Skeletal muscle tissue (tissue), 4 donors: ENCODE data around the gene KRT1. TPM values are rescaled to one million over a fixed set of nuclear protein-coding genes. Genes with fewer than 3 reads are reported as not detected.

Source experiments
- H3K27ac ChIP-seq: one replicate; pipeline ENCODE4 v1.7.0; 2013; ENCODE audit warnings: mild to moderate bottlenecking, low read depth, low read length, inconsistent platforms
- H3K27me3 ChIP-seq, 3 donors: one replicate each; pipeline ENCODE4 v1.7.0; 2013; ENCODE audit warnings: low read length in 3 of 3; ENCODE audit not compliant: control insufficient read depth in 3 of 3, insufficient read depth in 3 of 3
- H3K36me3 ChIP-seq, 3 donors: one replicate each; pipeline ENCODE4 v1.7.0; 2013; ENCODE audit warnings: low read length in 3 of 3; ENCODE audit not compliant: control insufficient read depth in 3 of 3, insufficient read depth in 3 of 3
- H3K4me1 ChIP-seq, 3 donors: one replicate each; pipeline ENCODE4 v1.7.0; 2013; ENCODE audit warnings: low read length in 3 of 3, mild to moderate bottlenecking in 3 of 3; ENCODE audit not compliant: control insufficient read depth in 3 of 3, insufficient read depth in 3 of 3
- H3K4me3 ChIP-seq, 3 donors: one replicate each; pipeline ENCODE4 v1.7.0; 2013; ENCODE audit warnings: low read length in 3 of 3
- H3K9ac ChIP-seq, 3 donors: one replicate each; pipeline ENCODE4 v1.7.0; 2013; ENCODE audit warnings: low read length in 3 of 3, mild to moderate bottlenecking in 3 of 3, moderate library complexity in 2 of 3, low read depth in 1 of 3
- H3K9me3 ChIP-seq, 3 donors: one replicate each; pipeline ENCODE4 v1.7.0; 2013; ENCODE audit warnings: low read length in 3 of 3; ENCODE audit not compliant: control insufficient read depth in 3 of 3
- total RNA-seq: library from RNA; depleted of rRNA; stranded (reverse); fragments of >200 nt; gene quantifications from one replicate; pipeline ENCODE4 v1.2.3, GENCODE V29; 2014
- donor health status: Osteomylitis.

The KRT1 gene
- total RNA-seq, 1 donor from 2014 or later, result 2.1 TPM

- Histone ChIP-seq H3K4me1 (peaks cover 0 to 4% (median 3%) of the 10 kb centered on the region in 3 donors), H3K36me3 (no peaks in the 10 kb centered on the region), H3K9ac (no peak overlapping the region), H3K27ac (no peak overlapping the region), H3K4me3 (no peak overlapping the region), H3K9me3 (no peaks in the 10 kb centered on the region), H3K27me3 (peaks cover 5 to 15% (median 6%) of the 10 kb centered on the region in 3 donors)
These were observed 34.2 kb downstream of the KRT1 start for GRCh38 chr12:52645982-52646381.

GRCh38 chr12:52645120-52645761, 35.0 kb downstream of the KRT1 start:
- H3K27ac ChIP-seq, result no peak overlapping the region

GRCh38 chr12:52644078-52644415, 36.2 kb downstream of the KRT1 start:
- Histone ChIP-seq H3K9ac (no peak overlapping the region), H3K27ac (no peak overlapping the region)

More at GRCh38 chr12:52645120-52645761, 35.0 kb downstream of the KRT1 start:
- no peaks in the 10 kb centered on the region for H3K36me3 ChIP-seq
- H3K9ac ChIP-seq, result no peak overlapping the region
- H3K9me3 ChIP-seq, result no peaks in the 10 kb centered on the region
- peaks cover 5 to 10% (median 6%) of the 10 kb centered on the region in 3 donors for H3K27me3 ChIP-seq
- H3K4me1 ChIP-seq, result no peaks in the 10 kb centered on the region
- H3K4me3 ChIP-seq, result no peak overlapping the region

GRCh38 chr12:52643233-52644077, 36.8 kb downstream of the KRT1 start:
- Histone ChIP-seq H3K4me1 (no peaks in the 10 kb centered on the region), H3K9ac (no peak overlapping the region), H3K27ac (no peak overlapping the region), H3K9me3 (no peaks in the 10 kb centered on the region), H3K4me3 (no peak overlapping the region), H3K36me3 (no peaks in the 10 kb centered on the region), H3K27me3 (peaks cover 6 to 8% (median 8%) of the 10 kb centered on the region in 3 donors)

More at GRCh38 chr12:52644078-52644415, 36.2 kb downstream of the KRT1 start:
- Histone ChIP-seq H3K27me3 (peaks cover 6 to 8% (median 8%) of the 10 kb centered on the region in 3 donors), H3K4me1 (no peaks in the 10 kb centered on the region), H3K36me3 (no peaks in the 10 kb centered on the region), H3K9me3 (no peaks in the 10 kb centered on the region), H3K4me3 (no peak overlapping the region)

GRCh38 chr12:52641468-52641867, 38.7 kb downstream of the KRT1 start:
- Histone ChIP-seq H3K27me3 (peaks cover 6 to 11% (median 8%) of the 10 kb centered on the region in 3 donors), H3K4me3 (no peak overlapping the region), H3K9ac (no peak overlapping the region), H3K9me3 (no peaks in the 10 kb centered on the region), H3K36me3 (no peaks in the 10 kb centered on the region), H3K4me1 (no peaks in the 10 kb centered on the region), H3K27ac (no peak overlapping the region)

GRCh38 chr12:52637299-52637698, 42.9 kb downstream of the KRT1 start:
- no peaks in the 10 kb centered on the region for H3K4me1 ChIP-seq
- no peaks in the 10 kb centered on the region for H3K9me3 ChIP-seq
- no peak overlapping the region for H3K27ac ChIP-seq
- H3K27me3 ChIP-seq, result peaks cover 0 to 7% (median 5%) of the 10 kb centered on the region in 3 donors
- H3K9ac ChIP-seq, result no peak overlapping the region
- no peaks in the 10 kb centered on the region for H3K36me3 ChIP-seq
- no peak overlapping the region for H3K4me3 ChIP-seq

- H3K27ac ChIP-seq, result no peak overlapping the region
These were observed 43.5 kb downstream of the KRT1 start for GRCh38 chr12:52636592-52637258.

GRCh38 chr12:52636189-52636588, 44.0 kb downstream of the KRT1 start:
- Histone ChIP-seq H3K36me3 (no peaks in the 10 kb centered on the region), H3K4me3 (no peak overlapping the region), H3K9ac (no peak overlapping the region), H3K27ac (no peak overlapping the region), H3K9me3 (no peaks in the 10 kb centered on the region), H3K27me3 (peaks cover 0 to 11% (median 5%) of the 10 kb centered on the region in 3 donors), H3K4me1 (no peaks in the 10 kb centered on the region)

More at GRCh38 chr12:52636592-52637258, 43.5 kb downstream of the KRT1 start:
- Histone ChIP-seq H3K36me3 (no peaks in the 10 kb centered on the region), H3K9ac (no peak overlapping the region), H3K4me1 (no peaks in the 10 kb centered on the region), H3K4me3 (no peak overlapping the region), H3K9me3 (no peaks in the 10 kb centered on the region), H3K27me3 (peaks cover 0 to 7% (median 5%) of the 10 kb centered on the region in 3 donors)

GRCh38 chr12:52634266-52635056, 45.7 kb downstream of the KRT1 start:
- H3K9me3 ChIP-seq, result no peaks in the 10 kb centered on the region
- no peak overlapping the region for H3K4me3 ChIP-seq
- H3K27me3 ChIP-seq, result peaks cover 0 to 14% (median 0%) of the 10 kb centered on the region in 3 donors
- H3K36me3 ChIP-seq, result no peaks in the 10 kb centered on the region
- no peak overlapping the region for H3K9ac ChIP-seq
- H3K27ac ChIP-seq, result no peak overlapping the region
- H3K4me1 ChIP-seq, result no peaks in the 10 kb centered on the region
